DMS114 treated with DMSO at 0.1 percent for 48 hours (cell line): ENCODE results near the gene SLCO4A1.
"Not testable (repeated sequence)": the region's sequence is repeated elsewhere in the genome, so short reads cannot be mapped to it uniquely, and the experiment has no call there.

ENCODE experiments used
- DNase-seq: peaks from one replicate; lab custom pipeline; 2025; ENCODE audit not compliant: unreplicated experiment; lab: John Stamatoyannopoulos, UW

The SLCO4A1 gene

DNA sequence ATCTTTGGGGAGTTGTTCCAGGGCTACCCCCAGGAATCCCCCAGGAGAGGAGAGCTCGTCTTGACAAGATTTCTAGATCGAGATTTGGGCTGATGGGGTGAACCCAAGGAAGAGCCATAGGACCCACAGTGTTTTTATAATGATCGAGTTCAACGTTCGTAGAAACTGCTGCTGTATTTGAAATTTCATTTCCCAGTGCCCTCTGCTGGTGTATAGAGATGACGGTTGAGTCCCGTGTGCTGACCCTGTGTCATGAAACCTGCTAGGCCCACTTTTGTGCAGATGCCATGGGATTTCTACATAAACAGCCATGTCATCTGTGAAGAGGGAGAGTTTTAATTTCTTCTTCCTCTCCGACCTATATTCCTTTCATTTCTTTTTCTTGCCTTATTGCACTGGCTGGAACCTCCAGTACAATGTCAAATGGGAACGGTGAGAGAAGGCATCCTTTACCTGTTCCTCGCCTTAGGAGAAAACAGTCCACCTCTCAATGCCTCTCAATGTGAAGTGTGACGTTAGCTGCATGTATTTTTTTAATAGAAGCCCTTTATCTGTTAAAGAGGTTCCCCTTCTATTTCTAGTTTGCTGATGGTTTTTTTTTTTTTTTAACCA, 37.8 kb downstream of the SLCO4A1 start:
- DNase-seq: no peak

DNA sequence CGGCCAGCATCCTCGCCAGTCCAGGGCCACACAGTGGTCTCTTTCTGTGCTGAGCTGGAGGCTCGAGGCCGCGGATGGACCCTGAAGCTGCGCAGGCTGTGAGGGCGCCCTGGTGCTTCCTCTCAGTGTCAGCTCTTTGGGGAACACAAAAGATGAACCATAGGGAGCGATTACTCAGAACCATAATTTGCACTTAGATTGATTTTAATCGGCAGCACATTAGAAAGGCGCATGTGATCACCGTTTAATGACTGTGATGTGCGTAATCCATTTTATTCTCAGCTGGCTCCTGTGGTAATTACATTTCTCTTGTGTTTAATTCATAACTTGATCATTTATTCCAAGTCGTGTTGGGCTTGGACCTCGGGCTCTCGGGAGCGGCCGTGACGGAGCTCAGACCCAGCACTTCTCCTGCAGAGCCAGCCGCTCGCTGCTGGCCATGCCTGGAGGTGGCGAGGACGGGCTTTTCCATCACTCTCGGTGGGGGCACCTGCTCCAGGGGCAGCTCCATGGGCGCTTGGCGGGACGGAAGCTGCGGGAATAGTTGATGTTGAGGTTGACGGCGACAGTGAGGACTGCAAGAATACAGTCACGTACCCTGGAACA, 40.7 kb downstream of the SLCO4A1 start:
- no peak for DNase-seq

DNA sequence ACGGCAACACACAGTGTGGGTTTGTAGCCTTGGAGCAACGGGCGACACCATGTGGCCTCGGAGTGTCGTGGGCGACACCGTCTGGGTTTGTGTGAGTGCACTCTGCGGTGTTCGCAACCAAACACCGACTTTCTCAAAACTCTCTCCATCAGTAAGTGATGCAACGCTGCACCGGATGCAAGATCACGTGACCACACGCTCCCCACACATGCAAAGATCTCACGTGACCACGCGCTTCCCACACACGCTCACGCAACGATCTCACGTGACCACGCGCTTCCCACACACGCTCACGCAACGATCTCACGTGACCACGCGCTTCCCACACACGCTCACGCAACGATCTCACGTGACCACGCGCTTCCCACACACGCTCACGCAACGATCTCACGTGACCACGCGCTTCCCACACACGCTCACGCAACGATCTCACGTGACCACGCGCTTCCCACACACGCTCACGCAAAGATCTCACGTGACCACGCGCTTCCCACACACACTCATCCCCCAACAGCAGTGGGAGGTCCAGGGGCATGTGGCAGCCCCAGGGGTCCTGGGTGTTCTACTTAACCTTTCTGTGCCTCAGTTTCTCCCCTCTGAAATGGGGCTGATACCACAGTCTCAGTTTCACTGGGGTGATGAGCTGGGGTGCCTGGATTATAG, 41.5 kb downstream of the SLCO4A1 start:
- DNase-seq: not testable (repeated sequence)

DNA sequence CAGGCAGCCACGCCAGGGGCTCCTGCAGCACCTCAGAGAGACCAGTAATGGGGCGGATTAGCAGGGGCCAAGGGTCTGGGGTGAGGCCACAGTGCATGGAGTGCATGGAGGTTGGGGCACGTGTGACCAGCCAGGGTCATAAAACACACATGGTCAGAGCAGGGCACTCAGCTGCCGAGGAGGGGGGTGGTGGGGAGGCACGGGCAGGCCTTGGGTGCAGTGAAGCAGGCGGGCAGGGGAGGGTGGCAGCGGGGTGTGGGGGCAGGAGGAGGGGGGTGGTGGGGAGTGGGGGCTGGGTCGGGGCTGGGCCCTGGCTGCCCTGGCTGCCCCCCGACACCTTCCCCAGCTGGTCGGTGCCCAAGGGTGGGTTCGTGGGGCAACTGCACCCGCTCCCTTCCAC, 42.7 kb downstream of the SLCO4A1 start:
- no peak for DNase-seq

DNA sequence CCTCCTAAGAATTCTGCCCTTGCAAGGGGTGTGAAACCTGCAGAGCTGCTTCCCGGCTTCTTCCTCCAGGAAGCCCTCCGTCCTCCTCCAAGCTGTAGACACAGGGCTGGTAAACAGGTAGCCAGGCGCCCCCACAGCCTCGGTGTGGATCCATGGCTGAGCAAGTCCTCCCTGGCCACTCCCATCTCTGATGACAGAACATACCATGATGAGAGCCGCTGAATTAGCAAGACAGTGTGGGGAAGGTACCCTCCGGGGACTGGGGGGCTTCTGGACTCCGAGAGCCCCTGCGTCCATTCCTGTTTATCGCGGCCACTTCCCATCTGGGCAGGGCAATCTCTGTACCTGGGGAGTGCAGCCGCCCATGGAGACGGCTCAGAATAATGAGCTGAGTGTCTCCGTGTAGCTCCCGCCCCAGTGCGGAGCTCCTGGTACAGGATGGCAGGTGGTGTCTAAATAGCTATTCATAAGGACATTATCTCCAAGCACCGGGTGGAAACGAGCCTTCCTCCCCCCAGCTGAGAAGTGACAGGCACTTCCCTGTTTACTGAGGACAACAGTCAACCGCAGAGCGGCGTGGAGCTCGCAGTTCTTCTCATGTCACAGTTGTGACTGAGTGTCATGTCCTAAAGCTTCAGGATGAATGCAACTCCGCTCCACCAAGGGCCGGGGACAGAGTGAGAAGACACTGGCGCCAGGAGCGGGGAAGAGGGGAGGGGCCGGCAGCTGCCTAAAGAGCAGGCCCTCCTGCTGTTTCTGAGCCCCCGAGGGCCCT, 43.7 kb downstream of the SLCO4A1 start:
- DNase-seq: no peak

DNA sequence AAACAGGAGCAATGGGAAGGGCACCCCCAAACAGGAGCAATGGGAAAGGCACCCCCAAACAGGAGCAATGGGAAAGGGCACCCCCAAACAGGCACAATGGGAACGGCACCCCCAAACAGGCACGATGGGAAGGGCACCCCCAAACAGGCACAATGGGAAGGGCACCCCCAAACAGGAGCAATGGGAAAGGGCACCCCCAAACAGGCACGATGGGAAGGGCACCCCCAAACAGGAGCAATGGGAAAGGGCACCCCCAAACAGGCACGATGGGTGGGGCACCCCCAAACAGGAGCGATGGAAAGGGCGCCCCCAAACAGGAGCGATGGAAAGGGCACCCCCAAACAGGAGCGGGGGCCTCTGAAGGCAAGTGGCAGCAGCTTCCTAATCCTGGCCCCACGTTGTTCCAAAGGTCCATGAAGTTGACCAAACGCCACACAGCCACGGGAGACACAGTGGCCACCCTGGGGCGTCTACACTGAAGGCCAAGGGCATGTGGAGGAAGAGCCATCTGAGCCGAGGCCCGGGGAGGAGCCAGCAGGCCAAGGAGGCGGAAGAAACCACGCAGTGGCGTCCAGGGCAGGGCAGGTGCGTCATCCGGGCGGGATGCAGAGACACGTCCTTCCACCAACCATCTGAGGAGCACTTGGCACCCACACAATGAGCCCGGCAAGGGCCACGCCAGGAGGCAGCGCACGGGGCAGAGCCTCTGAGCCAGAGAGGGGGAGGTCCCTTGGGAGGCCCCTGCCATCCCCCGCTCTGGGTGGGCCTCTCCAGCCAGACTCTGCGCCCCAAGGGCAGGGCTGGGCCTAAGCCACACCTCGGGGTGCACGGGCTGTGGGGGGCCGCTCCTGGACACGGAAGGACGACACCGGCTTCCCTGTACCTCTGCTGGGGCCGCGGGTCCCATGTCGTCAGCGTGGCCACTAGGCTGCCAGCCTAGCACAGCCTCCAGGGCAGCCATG, 44.8 kb downstream of the SLCO4A1 start:
- DNase-seq: no peak

DNA sequence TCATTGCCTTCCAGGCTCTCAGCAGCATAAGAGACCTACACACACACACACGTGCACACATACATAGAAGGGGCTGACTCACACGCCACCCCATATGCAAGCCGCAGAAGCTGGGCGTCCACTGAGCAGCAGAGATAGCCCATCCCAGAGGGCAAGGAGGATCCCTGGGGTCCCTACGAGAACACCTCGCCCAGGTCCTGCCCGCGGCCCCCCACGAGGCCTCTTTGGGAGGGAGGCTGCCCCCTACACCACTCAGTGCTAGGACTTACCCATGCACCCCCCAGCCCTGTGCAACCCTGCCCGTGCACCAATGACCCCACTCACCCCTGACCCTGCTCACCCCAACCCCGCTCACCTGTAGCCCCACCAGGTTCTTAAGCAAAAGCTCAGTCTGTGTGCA, 45.8 kb downstream of the SLCO4A1 start:
- DNase-seq: no peak

DNA sequence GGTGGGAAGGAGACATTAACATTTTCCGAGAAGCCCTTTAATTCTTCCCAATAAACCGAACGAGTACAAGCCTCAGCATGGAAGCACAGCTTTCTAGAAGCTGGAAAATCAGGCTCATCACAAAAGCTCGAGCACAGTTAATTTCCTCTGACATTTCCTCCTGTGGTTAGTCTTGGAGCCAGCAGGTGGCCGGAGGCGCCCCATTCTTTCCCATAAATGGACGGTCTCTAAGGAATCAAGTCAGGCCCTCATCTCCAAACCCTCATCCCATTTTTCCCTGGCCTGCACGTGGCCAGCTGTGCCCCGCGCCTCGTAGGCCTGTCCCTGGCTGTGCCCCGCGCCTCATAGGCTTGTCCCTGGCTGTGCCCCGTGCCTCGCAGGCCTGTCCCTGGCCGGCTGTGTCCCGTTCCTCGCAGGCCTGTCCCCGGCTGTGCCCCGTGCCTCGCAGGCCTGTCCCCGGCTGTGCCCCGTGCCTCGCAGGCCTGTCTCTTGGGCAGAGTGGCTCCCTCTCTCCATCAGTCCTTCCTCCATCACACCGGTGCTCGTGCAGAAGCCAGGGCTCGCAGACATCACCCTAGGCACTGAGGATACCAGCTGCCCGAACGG, 46.7 kb downstream of the SLCO4A1 start:
- DNase-seq: no peak

DNA sequence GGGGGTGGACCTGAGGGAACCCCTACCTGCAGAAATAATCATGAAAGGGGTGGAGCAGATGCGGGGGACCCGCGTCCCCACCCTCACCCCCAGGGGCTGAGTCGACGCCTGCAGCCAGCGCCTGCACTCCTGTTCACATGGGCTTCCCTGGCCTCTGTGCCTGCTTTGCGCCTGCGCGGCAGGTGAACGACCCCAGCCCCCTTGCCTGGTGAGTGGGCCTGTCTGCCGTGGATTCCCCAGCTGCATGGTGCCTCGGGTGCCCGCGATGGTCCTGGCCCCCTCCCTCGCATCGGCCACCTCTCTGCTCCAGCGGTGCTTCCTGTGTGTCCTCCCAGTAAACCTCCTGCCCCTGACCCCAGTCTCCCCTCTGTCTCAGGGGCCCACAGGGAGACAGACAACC, 47.6 kb downstream of the SLCO4A1 start:
- DNase-seq: no peak

DNA sequence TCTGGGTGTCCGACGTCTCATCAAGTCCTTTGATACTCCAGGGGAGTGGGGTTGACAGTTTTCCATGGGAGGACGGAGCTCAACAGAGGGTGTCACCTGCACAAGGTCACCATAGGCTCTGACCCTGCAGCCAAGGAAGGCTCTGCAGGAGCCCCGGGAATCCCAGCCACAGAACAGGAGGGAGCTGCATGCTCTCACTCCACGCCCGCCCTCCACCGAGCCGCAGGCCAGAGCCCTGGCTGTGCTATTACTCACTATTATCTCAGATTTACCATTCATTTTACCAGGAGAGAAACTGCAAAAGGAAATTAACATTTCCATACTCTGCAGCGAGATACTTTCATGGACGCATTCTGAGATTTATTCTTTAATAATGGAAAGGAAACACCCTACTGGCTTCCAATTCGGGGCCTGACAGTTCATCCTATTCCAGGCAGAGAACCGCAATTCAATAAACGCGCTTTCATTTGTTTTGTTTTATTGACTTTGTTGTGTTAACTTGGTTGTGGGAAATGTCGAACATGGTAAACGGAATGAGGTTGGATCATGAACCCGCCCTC, 48.0 kb downstream of the SLCO4A1 start:
- DNase-seq: no peak

DNA sequence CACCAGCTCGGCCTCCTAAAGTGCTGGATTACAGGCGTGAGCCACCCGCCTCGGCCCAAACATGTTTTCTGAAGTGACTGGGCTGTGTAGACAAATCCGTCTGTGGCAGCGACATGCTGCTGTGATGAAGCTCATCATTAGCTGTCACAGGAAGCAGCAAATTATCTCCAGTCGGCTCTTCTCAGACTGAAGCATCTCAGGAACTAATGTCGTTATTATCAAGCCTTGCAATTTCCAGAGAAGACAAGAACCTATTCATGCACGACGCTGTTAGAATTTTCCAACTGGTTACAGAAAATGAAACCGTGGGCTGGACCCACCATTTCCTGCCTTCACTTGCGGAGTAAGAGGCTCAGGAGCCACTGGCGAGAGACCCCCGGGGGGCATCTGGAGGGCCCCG, 49.2 kb downstream of the SLCO4A1 start:
- no peak for DNase-seq

DNA sequence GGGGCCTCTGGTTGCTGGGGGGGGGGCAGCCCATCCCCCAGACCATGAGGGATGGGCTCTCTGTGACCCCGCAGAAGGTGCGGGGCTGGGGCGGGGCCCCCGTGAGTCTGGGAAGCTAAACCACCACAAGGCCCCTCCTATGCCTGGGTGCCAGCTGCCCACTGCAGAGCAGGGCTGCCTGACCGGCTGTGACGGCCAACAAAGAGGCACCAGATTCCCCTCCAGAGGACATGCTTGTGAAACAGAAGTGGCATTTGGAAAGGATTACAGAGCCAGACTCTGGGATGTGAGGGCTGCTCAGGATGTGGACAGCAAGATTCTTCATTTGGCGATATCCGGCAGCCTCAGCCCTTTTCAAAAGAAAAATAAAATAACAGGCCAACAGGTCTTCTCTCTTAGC, 49.9 kb downstream of the SLCO4A1 start:
- DNase-seq: no peak

DNA sequence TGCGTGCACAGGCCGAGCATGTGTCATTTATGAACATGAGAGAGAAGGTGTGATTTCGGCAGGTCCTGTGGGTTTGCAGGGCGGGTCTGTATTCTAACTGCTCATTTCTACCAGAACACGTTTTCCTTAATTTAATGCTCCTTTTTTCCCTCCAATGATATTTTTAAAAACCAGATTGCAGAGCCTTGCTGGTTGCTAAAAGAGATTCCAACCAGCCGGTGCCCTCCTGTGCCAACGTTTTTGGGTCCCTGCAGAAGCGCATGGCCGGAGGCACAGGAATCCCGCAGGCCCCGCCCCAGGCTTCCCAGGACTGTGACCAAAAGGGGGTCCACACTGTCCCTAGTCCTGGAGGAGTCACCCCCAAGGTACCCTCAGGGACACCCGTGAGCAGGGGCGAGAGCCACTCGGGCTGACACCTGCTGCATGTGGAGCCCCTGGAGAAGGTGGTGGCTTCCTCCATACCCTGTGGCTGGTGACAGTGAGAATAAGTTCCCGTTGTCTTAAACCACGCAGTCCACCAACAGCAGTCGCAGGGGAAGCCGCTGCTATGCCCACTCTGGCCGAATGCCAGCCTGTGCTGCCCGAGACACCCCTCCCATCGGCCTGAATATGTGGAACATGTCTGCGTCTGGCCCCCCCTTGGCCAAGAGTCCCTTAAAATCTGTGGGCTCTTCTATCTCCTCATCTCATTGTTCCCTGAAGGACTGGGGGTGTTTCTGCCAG, 50.7 kb downstream of the SLCO4A1 start:
- DNase-seq: no peak

DNA sequence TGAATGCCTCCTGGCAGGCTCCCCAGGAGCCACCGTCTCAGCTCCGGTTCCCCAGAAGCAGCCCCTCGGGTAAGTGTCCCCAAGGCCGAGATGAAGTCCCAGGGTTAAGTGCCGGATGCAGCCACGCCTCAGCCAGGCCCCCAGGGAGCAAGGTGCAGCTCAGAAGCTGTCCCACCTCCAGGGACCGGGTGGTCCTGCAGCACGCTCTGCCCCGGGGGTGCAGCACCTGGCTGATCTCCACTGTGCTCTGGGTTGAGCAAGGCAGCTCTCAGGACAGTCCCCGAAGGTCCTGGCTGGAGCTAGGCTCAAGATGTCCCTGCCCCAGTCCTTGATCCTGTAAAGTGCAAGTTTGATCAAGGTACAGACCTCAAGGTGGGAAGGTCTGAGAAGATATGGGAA, 51.2 kb downstream of the SLCO4A1 start:
- DNase-seq: no peak

DNA sequence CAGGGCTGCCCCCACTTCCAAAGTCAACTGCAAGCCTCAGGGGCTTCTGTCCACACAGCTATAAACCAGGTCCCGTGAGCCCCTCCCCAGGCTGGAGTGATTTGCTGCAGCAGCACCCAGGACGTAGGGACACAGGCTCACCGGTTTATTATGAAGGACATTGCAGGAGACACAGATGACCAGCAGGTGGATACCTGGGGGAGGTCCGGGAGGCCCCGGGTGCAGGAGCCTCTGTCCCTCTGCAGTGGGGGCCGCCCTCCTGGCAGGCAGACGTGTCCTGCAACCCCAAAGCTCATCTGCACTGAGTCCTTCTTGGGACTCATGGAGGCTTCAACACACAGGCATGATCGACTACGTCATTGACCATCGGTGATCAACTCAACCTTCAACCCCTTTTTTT, 51.8 kb downstream of the SLCO4A1 start:
- no peak for DNase-seq

DNA sequence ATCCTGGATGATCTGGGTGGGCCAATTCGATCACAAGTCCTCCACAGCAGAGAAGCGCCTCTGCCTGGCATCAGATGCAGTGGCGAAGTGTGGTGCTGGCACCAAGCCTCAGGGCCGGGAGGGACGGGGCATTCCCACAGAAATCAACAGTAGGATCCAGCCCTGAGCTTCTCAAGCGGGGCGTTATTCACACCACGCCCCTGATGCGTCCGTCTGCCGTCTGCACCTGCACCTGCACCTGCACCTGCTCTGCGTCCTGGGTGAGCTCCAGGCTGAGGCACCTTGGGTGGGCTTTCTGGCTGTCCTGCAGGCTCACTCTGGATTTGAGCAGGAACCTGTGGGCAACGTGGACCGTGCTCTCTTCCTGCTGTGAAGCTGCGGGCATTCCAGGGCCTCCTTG, 52.6 kb downstream of the SLCO4A1 start:
- no peak for DNase-seq

DNA sequence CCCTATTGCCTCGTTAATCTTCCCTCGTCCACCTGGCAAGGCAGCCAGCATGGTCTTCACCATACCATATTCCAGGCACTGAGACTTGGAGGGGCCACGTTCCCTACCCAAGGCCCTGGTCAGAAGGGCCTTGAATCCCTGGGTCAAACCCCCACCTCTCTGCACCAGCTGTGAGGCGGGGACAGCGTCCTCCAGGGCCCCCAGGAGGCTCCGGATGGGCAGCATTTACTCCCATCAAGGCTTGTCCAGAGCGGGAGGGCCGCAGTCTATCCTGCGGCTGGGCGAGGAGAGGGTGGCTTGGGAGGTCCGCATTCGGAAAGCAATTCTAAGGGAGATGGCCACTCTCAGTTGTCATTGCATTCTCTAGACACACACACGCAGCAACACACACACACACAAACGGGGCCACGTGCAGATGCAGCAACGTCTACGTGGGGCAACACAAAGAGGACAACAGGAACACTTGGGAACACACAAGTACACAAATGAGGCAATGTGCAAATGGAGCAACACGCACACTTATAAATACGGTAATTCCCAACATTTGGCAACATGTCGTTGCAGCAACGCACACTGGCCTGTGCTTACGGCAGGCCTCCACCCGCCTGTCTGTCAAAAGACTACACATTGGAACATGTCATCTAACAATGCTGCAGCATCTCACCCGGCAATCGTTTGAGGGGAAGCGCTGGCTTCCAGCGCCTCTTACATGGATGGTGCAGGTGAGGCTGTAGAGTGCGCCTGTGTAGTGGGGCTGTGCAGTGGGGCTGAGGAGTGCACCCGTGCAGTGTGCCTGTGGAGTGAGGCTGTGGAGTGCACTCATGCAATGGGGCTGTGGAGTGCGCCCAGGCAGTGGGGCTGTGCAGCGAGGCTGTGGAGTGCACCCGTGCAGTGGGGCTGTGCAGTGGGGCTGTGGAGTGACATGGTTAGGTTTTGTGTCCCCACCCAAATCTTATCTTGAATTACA, 53.4 kb downstream of the SLCO4A1 start:
- no peak for DNase-seq

DNA sequence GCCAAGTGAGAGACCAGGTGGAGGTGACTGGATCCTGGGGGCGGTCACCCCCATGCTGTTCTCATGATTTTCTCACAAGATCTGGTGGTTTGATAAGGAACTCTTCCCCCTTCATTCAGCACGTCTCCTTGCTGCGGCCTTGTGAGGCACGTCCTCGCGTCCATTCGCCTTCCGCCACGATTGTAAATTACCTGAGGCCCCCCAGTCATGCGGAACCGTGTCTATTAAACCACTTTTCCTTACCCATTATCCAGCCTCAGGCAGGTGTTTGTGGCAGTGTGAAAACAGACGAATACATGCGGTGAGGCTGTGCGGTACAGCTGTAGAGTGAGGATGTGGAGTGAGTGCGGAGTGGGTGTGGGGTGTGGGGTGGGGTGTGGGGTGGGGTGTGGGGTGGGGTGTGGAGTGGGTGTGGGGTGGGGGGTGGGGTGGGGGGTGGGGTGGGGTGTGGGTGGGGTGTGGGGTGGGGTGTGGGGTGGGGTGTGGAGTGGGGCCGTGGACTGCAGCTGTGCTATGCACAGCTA, 54.2 kb downstream of the SLCO4A1 start:
- no peak for DNase-seq
